Endometrium (tissue), 2 donors: Measurements from ENCODE around the gene MRPL20.
A peak's percentile ranks its signal among the peaks of the same experiment; 100 is the strongest.

Experiments
- FAIRE-seq: peaks from 2 replicates; lab custom pipeline; 2012; peaks lifted over from hg19 to GRCh38; lab: Jason Lieb, UNC
- donor health status: control.
- donor health status: control.

MRPL20 gene

GRCh38 chr1:1360506-1361169 lies 46.5 kb downstream of the MRPL20 start:
- FAIRE-seq: no peak

GRCh38 chr1:1359664-1360468 lies 47.2 kb downstream of the MRPL20 start:
- FAIRE-seq: no peak

- no peak for FAIRE-seq
These were observed 47.8 kb downstream of the MRPL20 start for GRCh38 chr1:1359308-1359663.

GRCh38 chr1:1358433-1359271 lies 48.4 kb downstream of the MRPL20 start, which contains the start of gene MXRA8:
Gene MXRA8, minus strand, starts transcription at chr1:1358555. Its CDS starts 51 bp downstream, at chr1:1358504.
- FAIRE-seq: peak; percentile 59

GRCh38 chr1:1357871-1358432 lies 49.1 kb downstream of the MRPL20 start:
- no peak for FAIRE-seq

GRCh38 chr1:1356796-1357401 lies 50.2 kb downstream of the MRPL20 start:
- FAIRE-seq: no peak

GRCh38 chr1:1356166-1356795 lies 50.8 kb downstream of the MRPL20 start:
- FAIRE-seq: no peak

- FAIRE-seq: no peak
These were observed 51.7 kb downstream of the MRPL20 start for GRCh38 chr1:1355416-1355815.

- FAIRE-seq: no peak
These were observed 52.5 kb downstream of the MRPL20 start for GRCh38 chr1:1354271-1355247.

- no peak for FAIRE-seq
These were observed 53.5 kb downstream of the MRPL20 start for GRCh38 chr1:1353389-1354151.

GRCh38 chr1:1352786-1353388 lies 54.2 kb downstream of the MRPL20 start:
- FAIRE-seq: no peak
